SIG-M5 treated with dmso at 0.1 percent for 504 hours (cell line): Measurements from ENCODE around the gene GALNT2.

Source experiments
- DNase-seq: peaks from one replicate; lab custom pipeline; 2025; ENCODE audit not compliant: unreplicated experiment; lab: John Stamatoyannopoulos, UW

Gene GALNT2

GRCh38 chr1:230248016-230248888 is 181.2 kb downstream of the GALNT2 start:
- no peak for DNase-seq

GRCh38 chr1:230248889-230249270 is 181.8 kb downstream of the GALNT2 start:
- no peak for DNase-seq

- no peak for DNase-seq
Measured at GRCh38 chr1:230249695-230250480, 182.8 kb downstream of the GALNT2 start.

- DNase-seq = no peak
Measured at GRCh38 chr1:230250666-230251065, 183.6 kb downstream of the GALNT2 start.

- no peak for DNase-seq
Measured at GRCh38 chr1:230251644-230252191, 184.7 kb downstream of the GALNT2 start.

- DNase-seq = no peak
Measured at GRCh38 chr1:230253150-230253549, 186.1 kb downstream of the GALNT2 start.

GRCh38 chr1:230254265-230254664 is 187.2 kb downstream of the GALNT2 start:
- no peak for DNase-seq

- DNase-seq = no peak
Measured at GRCh38 chr1:230255116-230255515, 188.1 kb downstream of the GALNT2 start.

GRCh38 chr1:230255991-230256390 is 189.0 kb downstream of the GALNT2 start:
- DNase-seq = no peak

- no peak for DNase-seq
Measured at GRCh38 chr1:230256896-230257295, 189.9 kb downstream of the GALNT2 start.

GRCh38 chr1:230259621-230260020 is 192.6 kb downstream of the GALNT2 start:
- DNase-seq = no peak

GRCh38 chr1:230260831-230261230 is 193.8 kb downstream of the GALNT2 start:
- no peak for DNase-seq

- DNase-seq = no peak
Measured at GRCh38 chr1:230261928-230262650, 195.1 kb downstream of the GALNT2 start.

- no peak for DNase-seq
Measured at GRCh38 chr1:230262867-230263567, 196.0 kb downstream of the GALNT2 start.

- no peak for DNase-seq
Measured at GRCh38 chr1:230263568-230264195, 196.6 kb downstream of the GALNT2 start.

GRCh38 chr1:230264342-230264741 is 197.3 kb downstream of the GALNT2 start:
- DNase-seq = no peak

- DNase-seq = no peak
Measured at GRCh38 chr1:230265200-230266115, 198.4 kb downstream of the GALNT2 start.

GRCh38 chr1:230266456-230266855 is 199.4 kb downstream of the GALNT2 start:
- DNase-seq = no peak
